ENCODE results near the gene ATF7.

ATF7 gene

GRCh38 chr12:53501615-53502181, 124.5 kb downstream of the ATF7 start:
- H3K4me3 ChIP-seq (ENCODE audit: low read depth, low read length), result peak overlapping the region; percentile 96
- DNase-seq (ENCODE audit: low read depth), result peak; percentile 44
- no peak for TF ChIP-seq POLR2A (IDR thresholded peaks at IDR 0.05; ENCODE audit: extremely low read depth, insufficient read length)
- no peak for TF ChIP-seq MAX (IDR thresholded peaks at IDR 0.05; ENCODE audit: low read depth, low read length)
- TF ChIP-seq MYC (IDR thresholded peaks at IDR 0.05; ENCODE audit: low read depth, low read length), result no peak
- no peak for TF ChIP-seq CTCF (IDR thresholded peaks at IDR 0.05; ENCODE audit: low read depth, low read length)

GRCh38 chr12:53500776-53501614, 125.2 kb downstream of the ATF7 start, which contains the start of gene TARBP2:
Gene TARBP2 (plus strand): TSS chr12:53501283. CDS start chr12:53501409, 126 bp downstream.
- no peak for TF ChIP-seq CTCF (IDR thresholded peaks at IDR 0.05; ENCODE audit: low read depth, low read length)
- TF ChIP-seq MAX (IDR thresholded peaks at IDR 0.05; ENCODE audit: low read depth, low read length), result peak; percentile 79
- TF ChIP-seq POLR2A (IDR thresholded peaks at IDR 0.05; ENCODE audit: extremely low read depth, insufficient read length), result peak; percentile 81
- TF ChIP-seq MYC (IDR thresholded peaks at IDR 0.05; ENCODE audit: low read depth, low read length), result peak; percentile 82
- H3K4me3 ChIP-seq (ENCODE audit: low read depth, low read length), result peak within 1 kb of the TSS; percentile 96
- DNase-seq (ENCODE audit: low read depth), result peak; percentile 100

- peak; percentile 86 for DNase-seq (ENCODE audit: low read depth)
- TF ChIP-seq CTCF (IDR thresholded peaks at IDR 0.05; ENCODE audit: low read depth, low read length) (no peak), POLR2A (IDR thresholded peaks at IDR 0.05; ENCODE audit: extremely low read depth, insufficient read length) (peak; percentile 66)
- H3K4me3 ChIP-seq (ENCODE audit: low read depth, low read length), result peak overlapping the region; percentile 80
Observed at GRCh38 chr12:53500142-53500775, 125.9 kb downstream of the ATF7 start.

- peak; percentile 66 for DNase-seq (ENCODE audit: low read depth)
- TF ChIP-seq POLR2A (IDR thresholded peaks at IDR 0.05; ENCODE audit: extremely low read depth, insufficient read length) (no peak), CTCF (IDR thresholded peaks at IDR 0.05; ENCODE audit: low read depth, low read length) (peak; percentile 1)
Observed at GRCh38 chr12:53499266-53500141, 126.7 kb downstream of the ATF7 start, which contains the start of gene MAP3K12. Gene MAP3K12 (minus strand): TSS chr12:53499458. CDS start chr12:53487391, 12,067 bp downstream.

GRCh38 chr12:53498235-53498630, 127.9 kb downstream of the ATF7 start:
- no peak overlapping the region for H3K4me3 ChIP-seq (ENCODE audit: low read depth, low read length)
- DNase-seq (ENCODE audit: low read depth), result no peak
- no peak for TF ChIP-seq CTCF (IDR thresholded peaks at IDR 0.05; ENCODE audit: low read depth, low read length)
- no peak for TF ChIP-seq POLR2A (IDR thresholded peaks at IDR 0.05; ENCODE audit: extremely low read depth, insufficient read length)
- TF ChIP-seq MAX (IDR thresholded peaks at IDR 0.05; ENCODE audit: low read depth, low read length), result no peak
- no peak for TF ChIP-seq MYC (IDR thresholded peaks at IDR 0.05; ENCODE audit: low read depth, low read length)

More at GRCh38 chr12:53499266-53500141, 126.7 kb downstream of the ATF7 start, which contains the start of gene MAP3K12:
- H3K4me3 ChIP-seq (ENCODE audit: low read depth, low read length), result peak within 1 kb of the TSS; percentile 80
